GM19328 (cell line): ENCODE measurements around the gene PCDHGC5.
A peak's percentile ranks its signal among the peaks of the same experiment; 100 is the strongest.

ENCODE experiments used
- ATAC-seq: cut with Tn5 transposase; IDR thresholded peaks from one replicate; pipeline ENCODE4 v1.9.1; 2021; ENCODE audit warnings: mild to moderate bottlenecking, moderate library complexity; ENCODE audit not compliant: unreplicated experiment

Gene PCDHGC5

DNA sequence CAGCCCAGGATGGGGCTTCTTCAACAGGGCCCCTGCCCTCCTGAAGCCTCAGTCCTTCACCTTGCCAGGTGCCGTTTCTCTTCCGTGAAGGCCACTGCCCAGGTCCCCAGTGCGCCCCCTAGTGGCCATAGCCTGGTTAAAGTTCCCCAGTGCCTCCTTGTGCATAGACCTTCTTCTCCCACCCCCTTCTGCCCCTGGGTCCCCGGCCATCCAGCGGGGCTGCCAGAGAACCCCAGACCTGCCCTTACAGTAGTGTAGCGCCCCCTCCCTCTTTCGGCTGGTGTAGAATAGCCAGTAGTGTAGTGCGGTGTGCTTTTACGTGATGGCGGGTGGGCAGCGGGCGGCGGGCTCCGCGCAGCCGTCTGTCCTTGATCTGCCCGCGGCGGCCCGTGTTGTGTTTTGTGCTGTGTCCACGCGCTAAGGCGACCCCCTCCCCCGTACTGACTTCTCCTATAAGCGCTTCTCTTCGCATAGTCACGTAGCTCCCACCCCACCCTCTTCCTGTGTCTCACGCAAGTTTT is 23.6 kb downstream of the PCDHGC5 start:
- no peak for ATAC-seq

DNA sequence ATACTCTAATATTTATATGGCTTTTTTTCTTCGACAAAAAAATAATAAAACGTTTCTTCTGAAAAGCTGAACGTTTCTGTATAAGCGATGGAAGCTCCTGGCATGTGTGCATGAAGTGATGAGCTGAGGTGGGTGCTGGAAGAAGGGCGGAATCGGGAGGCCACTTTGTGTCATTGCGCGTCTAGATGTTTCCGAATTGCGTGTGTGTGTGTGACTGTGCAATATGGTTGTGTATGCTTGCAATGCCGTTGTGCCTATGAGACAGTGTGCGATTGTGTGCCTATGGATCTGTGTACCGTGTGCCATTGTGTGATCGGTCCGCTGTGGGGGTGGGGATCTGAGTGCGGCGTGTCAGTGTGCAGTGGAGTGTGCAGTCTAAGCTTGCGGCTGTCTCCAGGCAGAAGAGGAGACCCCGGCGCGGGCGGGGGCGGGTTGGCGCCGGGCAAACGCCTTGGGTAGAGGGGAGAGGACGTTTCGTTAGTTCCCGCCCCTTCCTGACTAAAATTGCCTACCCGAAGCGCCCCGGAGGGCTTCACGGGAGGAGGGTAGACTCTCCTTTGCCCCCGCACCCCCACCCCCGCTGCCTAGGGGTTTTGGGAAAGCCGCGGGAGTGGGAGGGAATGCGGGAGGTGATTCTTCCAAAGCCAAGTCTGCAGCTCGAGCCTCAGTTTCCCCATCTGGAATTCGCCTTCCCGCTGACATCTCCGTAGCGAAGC is 24.2 kb downstream of the PCDHGC5 start:
- ATAC-seq = no peak

DNA sequence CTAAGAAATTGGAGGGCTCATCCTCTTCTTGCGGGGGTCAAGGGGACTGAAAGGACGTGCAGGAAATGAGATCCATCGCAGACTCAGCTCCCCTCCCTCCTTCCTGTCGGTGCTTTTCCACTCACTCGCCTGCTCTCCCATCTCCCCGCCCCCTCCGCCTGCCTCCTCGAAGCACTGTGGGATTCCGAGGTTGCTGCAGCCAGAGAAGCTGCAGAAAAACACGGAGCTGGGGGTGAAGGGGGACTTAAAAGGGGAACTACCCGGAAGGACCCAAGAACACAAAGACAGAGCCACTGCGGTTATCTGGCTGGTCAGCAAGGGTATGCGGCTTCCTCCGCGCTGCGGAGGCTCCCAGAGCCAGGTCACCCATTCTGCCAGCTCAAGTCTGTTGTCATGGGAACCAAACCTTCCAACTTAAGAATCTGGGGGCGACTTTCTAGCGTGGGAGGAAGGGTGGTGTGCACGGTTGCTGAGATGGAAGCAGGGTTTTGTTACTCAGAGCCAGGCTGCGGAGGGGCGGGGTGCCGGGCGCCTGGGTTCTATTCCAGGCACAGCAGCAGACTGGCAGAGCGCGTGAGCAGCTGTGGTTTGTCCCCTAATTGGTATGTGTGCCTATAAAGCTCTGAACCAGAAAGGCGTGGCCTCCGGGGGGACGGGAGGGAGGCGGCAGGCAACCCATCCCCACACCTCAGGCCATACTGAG is 24.9 kb downstream of the PCDHGC5 start:
- ATAC-seq = peak; percentile 38

DNA sequence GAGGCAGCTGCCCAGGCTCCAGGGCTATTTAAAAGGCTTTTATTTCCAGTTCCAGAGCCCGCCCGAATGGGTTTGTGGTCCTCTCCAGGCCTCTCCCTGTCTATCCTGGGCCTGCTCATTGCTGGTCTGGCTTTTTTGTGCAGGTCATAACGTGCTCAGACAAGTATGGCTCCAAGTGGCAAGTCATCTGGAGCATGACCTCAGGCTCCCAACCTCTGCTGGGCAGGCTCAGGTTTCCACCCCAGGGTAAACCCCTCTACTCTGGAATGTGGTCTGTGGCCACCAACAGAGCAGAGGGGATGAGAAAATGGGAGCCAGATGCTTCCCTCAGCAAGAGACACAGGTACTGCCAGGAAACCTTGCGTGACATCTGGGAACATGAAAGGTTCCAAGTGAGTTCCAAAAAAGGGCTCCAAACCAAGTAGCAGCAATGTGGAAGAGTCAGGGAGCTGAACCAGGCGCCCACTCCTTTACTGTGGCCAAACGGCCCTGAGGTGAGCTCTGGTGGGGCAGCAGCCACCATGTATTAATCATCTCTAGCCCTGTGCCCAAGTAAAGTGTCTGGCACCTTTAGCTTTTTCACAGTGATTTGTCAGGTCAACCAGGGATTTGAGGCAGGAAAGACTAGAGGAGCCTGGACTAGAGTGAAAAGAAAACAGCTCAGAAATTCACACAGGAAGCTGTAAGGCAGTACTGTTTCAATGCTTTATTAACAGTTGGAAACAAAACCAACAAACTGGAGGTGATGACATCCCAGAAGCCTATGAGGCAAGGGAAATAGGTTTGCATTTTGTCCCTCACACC is 25.7 kb downstream of the PCDHGC5 start:
- no peak for ATAC-seq

DNA sequence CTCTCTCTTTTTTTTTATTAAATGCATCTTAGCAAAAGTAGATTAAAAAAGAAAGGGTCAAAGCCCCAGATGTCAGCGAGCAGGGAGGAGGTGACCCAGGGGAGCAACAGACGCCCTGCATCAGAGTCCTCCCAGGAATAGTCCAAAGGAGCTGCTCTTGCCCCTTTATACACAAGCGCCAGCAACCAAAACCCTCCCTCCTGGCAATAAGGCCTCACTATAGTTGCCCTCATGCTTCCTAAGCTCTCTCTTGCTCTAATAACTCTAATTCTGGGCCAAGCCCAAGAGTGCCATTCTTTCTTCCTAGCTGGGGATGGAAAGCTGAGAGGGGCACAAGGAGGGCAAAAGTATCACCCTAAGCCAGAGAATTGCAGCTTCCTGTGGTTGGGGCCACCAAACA is 26.3 kb downstream of the PCDHGC5 start:
- no peak for ATAC-seq

DNA sequence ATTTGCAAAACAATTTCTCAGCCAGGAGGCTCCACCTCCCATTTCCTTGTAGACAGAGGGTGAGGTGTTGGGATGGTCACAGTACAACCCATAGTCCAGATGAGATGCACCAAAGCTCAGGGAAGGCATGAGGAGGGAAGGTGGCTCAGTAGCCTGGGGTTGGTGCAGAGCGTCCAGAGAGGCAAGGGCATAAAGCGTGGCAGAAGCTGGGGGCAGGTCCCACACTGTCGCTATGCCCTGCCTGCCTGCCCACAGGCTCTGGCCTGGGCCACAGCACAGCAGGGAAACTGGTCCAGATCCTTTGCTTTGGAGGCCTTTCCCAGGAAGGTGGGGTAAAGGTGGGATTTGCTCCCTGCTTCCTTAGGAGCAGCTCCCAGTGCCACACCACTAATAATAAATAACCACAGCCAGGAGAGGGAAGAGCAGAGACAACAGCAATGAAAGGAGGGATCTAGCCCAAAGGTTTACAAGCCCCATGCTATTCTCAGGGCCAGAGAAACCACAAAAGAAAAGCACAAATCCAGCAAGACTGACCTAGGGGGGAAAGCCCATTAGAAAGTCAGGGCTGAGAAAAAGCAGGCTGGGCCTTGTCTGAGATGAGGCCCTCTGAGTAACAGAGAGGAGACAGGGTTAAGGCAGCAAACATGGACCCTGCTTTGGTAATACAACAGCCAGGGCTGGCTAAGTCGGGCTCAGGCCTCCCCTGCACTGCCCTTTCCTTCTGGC is 27.2 kb downstream of the PCDHGC5 start:
- ATAC-seq = no peak

DNA sequence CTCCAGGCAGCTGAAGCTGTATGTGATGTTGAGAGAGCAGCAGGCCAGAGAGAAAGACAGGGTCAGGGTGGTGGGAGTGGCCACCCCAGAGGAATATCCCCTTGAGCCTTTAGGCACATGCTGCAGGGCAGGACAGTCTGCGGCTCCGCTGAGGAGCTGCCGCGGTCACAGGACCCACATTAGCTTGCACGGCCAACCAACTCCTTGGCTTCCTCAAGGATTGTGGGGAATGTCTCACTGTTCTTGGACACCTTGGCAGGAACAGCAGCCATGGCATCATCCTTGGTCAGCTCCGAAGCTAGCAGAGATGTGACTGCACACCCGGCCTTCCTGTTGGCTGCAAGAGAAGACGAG is 27.8 kb downstream of the PCDHGC5 start:
- ATAC-seq = no peak

DNA sequence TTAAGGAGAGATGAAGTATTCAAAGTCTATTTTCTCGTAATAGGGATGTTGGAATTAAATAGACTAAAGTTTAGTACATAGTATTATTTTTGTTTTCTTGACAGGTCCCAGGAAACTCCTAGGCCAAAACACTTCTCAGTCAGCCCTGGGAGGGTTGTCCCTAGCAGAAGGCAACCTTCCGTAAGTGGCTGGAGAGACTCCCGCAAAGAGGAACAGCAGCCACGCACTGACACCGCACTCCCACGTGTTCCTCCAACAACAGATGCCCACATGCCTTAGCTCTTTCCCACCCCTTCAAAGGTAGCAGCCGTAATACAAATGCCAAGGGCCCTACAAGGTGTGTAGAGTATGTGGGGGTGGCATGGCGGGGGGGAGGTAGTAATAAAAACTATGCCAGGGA is 28.4 kb downstream of the PCDHGC5 start:
- no peak for ATAC-seq

DNA sequence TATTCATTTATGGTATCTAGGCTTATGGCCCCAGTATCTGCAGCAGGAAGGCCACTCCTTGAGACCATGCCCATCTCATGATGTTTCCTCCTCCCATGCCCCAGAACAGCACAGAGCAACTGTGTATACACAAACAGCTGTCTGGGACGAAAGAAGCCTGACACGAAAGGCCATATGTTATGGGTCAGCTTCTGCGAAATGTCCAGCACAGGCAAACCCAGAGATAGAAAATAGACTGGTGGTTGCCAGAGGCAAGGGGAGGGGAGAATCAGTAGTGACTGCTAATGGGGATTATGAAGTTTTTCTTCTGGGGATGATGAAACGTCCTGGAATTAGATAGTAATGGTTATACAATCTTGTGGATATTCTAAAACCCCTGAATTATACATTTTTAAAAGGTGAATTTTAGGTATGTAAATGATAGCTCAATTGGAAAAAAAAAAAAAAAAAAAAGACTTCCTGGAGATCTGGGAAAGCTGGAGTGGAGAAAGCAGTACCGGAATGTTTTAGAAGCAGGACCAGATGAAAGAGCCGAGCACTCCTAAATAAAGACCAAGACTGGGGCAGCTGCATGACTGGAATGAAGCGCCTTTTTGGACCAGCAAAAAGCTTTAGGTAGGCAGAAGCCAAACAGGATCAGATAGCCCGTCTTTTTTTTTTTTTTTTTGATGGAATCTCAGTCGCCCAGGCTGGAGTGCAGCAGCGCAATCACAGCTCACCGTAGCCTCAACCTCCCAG is 29.2 kb downstream of the PCDHGC5 start:
- no peak for ATAC-seq

DNA sequence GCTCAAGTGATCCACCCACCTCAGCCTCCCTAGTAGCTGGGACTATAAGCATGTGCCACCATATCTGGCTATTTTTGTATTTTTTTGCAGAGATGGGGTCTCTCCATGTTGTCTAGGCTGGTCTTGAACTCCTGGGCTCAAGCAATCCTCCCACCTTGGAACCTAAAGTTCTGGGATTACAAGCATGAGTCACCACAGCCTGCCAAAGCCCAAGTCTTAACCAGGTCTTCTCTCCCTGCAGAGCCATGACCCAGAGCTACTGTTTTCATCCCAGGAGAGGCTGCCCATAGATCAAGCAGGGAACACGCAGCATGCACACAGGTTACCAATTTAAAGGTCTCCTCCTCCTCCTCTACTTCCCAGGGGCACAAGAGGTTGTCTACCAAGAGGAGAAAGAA is 29.7 kb downstream of the PCDHGC5 start:
- ATAC-seq = no peak

DNA sequence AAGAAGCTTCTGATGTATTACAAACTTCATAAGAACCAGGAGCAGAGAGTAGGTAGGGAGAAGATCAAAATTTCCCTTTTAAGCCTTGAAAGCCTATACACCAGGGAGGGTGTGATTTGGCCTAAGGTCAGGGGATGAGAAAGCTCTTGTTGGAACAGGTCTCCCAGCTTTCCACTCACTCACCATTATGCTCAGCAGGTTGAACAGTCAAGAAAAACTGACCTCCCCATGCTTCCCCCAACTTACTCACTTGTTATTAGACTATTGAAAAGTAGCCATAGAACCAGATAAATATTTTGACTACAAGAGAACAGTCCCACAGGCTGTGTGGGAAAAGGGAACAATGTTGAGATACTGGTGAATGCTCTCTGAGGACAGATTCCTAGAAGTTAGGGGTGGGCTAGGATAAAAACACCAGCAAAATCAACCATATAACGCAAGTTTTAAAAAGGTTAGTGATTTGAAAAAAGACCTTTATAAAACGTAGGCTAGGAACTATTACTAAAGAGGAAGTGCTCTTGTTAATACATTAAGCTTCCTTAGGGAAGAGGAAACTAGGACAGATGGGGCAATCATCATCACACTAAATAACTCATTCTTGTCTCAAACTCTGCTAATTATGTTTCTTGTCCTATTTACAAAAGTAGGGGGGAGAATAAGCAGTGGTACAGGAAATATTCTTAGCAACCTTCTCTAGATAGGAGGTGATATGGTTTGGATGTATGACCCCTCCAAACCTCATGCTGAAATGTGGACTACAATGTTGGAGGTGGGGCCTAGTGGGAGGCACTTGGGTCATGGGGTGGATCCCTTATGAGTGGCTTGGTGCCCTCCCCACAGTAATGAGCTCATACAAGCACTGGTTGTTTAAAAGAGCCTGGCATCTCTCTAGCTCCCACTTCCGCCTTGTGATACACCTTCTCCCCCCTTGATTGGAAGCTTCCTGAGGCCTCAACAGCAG is 31.0 kb downstream of the PCDHGC5 start:
- ATAC-seq = no peak

DNA sequence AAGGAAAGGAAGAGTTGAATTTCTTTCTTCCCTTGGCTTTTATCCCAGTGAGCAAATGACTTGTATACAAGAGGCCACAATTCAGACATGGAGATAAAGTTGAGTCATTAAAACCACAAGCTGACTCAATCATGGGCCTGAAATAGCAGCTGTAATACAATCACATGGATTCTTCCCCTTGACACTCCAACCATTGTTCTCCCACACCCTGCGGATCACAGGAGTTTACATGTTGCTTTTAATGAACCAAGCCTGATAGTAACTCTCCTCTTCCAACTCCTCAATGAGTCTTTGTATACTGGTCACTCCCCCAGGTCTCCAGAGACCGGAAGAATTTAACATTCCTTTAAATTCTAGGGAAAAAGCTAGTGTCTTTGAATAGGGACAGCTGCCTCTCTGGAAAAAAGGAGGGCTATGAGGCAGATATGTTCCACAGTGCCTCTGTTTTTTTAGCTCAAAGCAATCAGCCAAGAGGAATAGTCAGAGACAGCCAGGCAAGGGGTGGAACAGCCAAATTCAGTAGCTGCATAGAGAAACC is 32.4 kb downstream of the PCDHGC5 start:
- no peak for ATAC-seq

DNA sequence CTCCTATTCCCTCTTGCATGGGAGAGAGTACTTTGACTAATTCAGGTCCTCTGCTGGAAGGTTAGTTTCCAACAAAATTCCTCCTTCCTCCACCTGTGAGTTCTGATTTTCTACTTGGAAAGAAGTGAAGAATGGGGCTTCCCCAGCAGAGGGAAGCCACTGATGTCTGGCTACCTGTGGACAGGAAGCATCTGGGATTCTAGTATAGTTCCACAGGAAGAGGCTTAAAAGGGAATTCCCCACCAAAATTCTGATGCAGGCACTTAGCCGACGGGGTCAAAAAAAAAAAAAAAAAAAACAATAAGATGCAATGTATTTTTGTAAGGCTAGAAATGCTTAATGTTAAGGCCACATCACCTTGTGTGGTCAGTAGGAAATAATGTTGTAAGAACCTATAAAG is 33.4 kb downstream of the PCDHGC5 start:
- ATAC-seq = no peak

DNA sequence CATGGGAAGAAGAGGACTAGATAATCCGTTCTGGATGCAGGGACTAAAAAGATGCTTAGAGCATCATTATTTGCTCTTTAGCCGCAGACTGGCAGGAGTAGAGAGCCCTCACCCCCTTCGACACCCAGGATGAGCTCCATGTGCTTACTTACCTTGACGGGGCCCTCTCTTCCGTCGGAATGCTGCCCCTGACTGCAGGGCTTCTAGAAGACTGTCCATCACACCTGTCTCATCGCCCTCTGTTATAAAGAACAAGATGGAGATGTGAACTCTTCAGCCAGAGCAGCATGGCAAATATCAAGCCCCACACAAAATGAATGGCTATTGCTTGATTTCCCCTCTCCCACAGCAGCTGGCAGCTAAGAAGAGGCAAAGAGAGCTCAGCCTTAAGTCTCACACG is 35.1 kb downstream of the PCDHGC5 start:
- no peak for ATAC-seq

DNA sequence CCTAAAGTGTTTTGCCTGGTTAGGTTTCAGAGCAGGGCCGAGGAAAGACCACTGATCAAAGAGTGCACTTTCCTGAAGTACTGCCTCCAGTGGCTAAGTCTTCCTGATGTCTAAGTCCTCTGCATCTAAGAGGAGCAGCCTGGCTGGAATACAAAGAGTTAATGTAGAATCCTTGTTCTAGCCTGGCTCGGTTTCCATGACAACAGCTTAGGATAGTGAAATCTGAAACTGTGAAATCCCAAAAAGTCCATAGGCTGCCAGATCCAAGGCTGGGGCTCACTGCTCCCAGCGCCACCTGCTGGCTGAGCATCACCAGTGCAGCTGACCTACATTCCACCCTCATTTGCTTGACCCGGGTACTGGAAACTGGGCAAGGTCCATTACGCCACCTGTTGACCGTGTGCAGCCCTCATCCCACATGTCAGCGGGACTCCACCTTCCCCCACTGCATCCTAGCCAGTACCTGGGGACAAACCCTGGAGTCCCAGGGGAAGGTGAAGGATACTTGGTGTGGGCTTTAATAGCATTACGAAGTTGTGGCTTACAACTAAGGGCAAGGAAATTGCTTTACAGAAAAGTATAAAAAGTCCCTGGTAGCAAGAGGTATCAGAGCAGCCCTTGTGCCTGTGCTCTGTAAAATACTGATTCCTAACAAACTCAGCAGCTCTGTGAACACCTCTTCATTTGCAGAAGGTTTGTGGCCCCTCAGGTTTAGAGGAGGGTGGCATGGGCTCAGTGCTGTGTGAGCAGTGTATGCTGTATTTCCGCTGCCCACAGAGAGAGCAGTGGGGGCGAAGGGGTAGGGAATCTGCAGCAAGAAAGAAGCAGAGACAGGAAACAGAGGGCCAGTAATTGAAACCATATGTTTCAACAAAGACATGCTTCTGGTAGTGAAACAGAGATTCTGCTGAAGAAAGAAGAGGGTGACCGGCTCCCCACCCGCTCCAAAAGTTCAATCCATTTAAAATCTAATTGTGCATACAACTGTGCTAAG is 36.0 kb downstream of the PCDHGC5 start:
- ATAC-seq = peak; percentile 53

DNA sequence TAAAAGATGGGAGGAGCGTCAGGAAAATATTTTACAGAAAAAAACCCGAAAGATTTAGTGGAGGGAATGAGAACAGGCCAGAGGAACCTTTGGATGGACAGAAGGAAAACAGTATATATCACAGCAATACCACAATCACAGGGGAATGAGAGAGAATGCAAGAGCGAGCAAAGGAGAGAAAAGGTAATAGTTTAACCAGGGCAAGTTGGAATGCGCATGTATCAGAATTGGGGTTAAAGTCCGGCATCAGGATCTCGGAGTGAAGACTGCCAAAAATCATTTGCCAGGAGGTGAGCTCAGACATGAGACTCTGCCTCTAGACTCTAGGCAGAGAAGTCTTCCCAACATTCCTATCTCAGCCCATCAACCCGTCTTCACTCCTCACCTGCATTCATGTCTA is 36.8 kb downstream of the PCDHGC5 start:
- ATAC-seq = no peak

DNA sequence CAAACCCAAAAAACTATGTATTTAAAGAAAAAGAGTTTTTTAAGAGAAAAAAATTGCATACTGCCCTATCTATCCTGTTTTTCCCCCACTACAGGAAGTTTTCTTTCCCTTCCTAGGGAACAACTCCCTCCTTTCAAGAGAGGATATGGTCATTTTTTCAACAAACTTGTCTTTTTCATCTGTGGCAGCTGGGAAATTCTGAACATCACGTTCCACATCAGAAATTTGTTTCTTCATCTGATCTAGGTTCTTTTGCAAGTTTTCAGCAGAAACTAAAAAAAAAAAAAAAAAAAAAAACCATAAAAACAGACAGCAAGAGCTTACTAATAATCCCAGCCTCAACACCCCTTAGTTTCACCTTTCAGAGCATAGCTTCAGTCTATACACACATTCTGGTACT is 38.5 kb downstream of the PCDHGC5 start:
- no peak for ATAC-seq
